HG02763 (cell line): ENCODE data around the gene CUL4A.

Source experiments
- ATAC-seq: cut with Tn5 transposase; IDR thresholded peaks from one replicate; pipeline ENCODE4 v1.9.1; 2021; ENCODE audit warnings: mild to moderate bottlenecking, moderate library complexity; ENCODE audit not compliant: unreplicated experiment

The CUL4A gene

DNA sequence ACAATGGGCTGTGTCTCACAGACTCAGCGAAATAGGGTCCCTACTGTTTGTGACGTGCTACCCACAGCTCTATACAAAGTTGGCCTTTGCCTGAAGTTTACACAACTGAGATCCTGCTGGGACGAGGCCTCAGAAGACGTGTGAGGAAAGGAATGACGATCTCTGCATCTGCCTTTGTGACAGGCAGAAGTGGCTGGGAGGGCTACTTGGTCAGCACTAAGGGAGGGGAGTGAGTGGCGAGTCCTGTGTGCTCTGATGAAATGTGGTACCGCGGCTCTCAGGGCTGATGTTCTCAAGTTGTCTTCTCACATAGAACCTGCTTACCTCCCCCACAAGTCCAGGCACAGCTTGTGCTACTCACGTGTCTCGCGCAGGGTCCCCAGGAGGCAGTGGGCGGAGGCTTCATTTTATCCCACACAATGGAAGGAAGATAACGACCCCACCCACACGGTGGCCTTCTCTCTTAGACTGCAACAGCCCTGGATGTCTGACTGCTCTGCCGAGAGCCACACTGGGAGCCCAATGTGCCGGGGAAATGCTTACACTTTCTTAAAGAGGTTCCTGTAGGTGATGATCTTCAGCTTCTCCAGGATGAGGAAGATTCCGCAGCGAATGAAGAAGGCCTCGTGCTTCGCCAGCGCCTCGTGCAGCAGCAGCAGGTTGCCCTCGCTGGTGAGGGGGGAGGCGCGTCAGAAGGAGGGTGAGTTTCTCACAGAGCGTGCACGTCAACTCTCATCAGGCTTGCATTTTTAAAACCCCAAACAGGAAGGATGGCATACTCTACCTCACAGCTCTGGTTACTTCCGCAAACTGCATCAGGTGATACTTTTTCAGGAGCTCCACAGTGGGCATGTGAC is 29.8 kb upstream of the CUL4A start:
- ATAC-seq: no peak

- ATAC-seq: no peak
These were observed 27.4 kb upstream of the CUL4A start for GRCh38 chr13:113182046-113182445.

GRCh38 chr13:113183450-113184129 is 25.8 kb upstream of the CUL4A start:
- ATAC-seq: no peak

DNA sequence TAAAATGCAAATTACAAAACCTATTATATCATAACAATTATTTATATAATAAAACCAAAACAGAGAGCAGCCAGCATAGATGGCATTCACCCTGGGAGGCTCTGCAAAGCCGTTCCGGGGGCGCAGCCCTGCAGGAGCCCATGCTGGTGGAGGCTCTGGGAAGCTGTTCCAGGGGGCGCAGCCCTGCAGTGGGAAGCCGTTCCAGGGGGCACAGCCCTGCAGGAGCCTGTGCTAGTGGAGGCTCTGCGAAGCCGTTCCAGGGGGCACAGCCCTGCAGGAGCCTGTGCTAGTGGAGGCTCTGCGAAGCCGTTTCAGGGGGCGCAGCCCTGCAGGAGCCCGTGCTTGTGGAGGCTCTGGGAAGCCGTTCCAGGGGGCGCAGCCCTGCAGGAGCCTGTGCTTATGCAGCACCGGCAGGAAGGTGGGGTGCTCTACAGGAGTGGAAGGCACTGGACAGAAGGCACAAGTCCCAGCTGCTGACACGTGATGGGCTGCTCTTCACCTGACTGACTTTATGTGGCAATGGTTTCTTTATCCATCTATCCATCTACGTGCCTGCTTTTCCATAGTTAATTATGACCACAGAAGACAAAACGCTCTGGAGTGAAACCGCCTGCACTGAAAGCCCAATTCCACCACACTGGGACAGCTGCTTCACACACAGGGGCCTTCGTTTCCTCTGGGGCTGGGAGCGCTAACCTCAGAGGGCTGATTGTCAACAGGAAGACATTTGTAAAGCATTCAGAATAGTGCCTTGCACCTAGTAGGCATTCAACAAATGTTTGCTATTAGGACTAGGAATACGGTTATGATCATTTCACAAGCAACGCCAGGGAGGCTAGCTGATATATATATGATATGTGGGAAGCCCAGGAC is 24.6 kb upstream of the CUL4A start:
- ATAC-seq: no peak

DNA sequence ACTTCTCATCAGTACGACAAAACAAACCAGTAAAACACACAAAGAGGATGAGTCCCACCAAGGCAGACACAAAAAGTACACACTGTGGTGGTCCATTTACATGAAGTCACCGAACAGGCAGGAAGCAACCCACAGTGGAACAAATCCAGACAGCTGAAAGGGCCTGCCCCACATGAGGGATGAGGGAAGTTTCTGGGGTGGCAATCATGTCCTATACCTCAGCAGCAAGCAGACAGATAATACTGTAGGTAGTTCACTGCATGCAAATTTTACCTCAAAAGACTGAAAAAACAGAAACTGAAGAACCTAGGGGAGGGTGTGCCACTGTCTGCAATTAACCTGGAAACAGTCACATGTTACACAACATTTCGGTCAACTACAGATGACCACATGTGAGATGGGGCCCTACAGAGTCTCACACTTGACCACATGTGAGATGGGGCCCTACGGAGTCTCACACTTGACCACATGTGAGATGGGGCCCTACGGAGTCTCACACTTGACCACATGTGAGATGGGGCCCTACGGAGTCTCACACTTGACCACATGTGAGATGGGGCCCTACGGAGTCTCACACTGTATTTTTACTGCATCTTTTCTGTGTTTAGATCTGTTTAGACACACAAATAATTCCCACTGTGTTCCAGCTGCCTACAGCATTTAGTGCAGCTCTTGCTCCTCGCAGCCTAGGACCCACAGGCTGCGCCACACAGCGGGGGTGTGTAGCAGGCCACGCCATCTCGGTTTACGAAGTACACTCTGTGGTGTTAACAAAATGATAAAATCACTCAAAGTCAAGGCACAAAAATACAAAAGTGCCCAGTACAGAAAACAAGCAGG is 23.1 kb upstream of the CUL4A start:
- peak; percentile 80 for ATAC-seq

DNA sequence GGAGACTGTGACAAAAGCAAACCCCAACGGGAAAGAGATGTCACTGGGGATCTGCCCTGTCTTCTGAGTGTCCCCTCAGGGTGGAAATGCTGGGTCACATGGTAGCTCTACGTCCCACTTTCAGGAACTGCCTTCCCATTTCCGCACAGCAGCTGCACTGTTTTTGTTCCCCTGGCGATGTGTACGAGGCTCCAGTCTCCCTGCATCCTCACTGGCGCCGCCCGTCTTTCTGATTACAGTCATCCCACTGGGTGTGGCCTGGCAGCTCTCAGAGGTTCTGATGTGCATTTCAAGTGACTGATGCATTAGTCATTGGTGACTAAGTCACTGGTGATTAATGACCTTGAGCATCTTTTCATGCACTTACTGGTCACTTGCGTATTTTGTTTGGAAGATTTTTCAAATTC is 22.1 kb upstream of the CUL4A start:
- ATAC-seq: no peak

GRCh38 chr13:113187883-113188665 is 21.3 kb upstream of the CUL4A start:
- ATAC-seq: no peak

GRCh38 chr13:113190181-113190580 is 19.2 kb upstream of the CUL4A start:
- no peak for ATAC-seq

GRCh38 chr13:113192279-113192678 is 17.1 kb upstream of the CUL4A start:
- ATAC-seq: no peak

DNA sequence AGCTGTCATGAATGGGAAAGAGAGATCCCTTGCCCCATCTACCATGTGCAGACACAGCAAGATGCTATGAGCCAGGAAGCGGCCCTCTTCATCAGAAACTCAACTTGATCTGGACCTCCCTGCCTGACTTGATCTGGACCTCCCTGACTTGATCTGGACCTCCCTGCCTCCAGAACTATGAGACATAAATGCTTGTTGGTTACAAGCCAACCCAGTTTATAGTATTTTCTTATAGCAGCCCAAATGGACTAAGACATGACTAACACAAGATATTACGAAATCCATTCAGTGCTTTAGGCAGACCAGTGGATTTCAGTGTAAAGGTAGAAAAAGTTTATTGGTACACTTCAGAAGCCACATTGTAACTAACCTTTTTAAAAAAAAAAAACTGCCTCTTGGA is 16.5 kb upstream of the CUL4A start:
- ATAC-seq: no peak

- ATAC-seq: no peak
These were observed 14.1 kb upstream of the CUL4A start for GRCh38 chr13:113195360-113195759.

- no peak for ATAC-seq
These were observed 12.3 kb upstream of the CUL4A start for GRCh38 chr13:113196970-113197737.

DNA sequence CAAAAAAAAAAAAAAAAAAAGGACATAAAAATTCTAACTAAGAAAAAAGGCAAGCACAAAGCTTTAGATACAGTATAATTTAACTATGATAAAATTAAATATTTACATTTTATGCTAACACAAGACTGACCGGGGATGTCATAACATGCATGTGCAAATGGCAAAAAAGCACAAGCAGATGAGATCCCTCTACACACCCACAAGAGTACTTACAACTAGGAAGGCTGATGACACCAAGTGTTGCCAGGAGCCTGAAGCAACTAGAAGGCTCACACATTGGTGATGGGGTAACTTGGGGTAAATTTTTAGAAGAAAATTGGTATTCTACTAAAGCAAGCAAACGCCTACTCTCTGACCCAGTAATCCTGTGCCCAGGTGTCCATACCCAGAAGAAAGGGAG is 7.6 kb upstream of the CUL4A start:
- ATAC-seq: no peak

GRCh38 chr13:113202912-113203311 is 6.5 kb upstream of the CUL4A start:
- ATAC-seq: no peak

DNA sequence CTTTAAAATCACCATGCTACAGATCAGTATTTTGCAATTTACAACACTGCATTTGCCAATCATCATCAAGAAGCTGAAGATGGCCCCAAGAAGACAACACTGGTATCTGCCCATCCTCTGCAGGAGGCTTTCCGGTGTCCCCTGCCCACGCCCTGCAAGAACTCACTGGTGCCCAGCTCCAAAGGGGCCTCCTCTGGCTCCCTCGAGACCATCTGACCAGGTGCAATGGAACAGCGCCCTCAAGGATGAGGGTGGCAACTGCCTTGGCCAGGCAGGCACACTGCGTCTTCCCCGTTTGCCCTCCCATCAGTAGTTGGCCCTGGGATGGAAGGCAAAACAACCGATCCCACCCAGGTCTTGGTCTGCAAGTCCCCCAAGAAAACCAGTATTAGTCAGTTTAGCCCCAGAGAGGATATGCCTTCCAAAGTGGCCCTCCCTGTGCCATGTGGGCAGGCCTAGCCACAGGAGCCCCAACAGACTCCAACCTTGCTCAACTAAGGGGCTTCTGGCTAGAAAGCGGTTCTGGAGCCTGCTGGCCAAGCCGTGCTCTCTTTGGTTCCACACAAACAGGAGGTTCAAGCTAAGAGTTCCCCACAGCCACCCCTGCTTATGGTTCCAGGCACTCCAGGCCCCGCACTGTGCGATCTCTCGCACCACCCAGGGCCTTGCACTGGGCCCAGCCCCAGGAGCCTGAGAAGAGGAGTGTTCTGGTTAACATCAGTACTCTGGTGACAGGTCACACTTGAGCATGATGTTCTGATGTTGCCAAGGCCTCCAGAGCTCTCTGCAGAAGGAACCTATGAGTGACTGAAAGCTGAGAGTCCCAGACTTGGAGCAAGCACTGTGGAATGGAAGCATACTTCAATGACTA is 5.7 kb upstream of the CUL4A start:
- no peak for ATAC-seq

DNA sequence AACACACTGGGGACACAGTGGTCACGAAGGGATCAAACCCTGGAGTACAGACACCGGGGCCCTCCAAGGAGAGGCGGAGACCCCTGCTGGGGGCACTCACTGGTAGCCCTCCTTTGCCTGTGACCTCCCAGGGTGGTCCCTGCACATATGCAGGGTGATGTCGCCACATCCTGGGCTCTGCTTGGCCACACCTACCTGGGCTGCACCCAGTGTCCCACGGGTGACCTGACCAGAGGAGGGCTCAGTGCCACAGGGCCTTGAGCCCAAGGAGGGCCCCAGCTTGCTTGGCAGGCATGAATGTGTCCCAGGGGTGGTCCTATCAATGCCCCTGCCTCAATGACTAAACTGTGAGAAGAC is 5.1 kb upstream of the CUL4A start:
- no peak for ATAC-seq

- ATAC-seq: no peak
These were observed 3.9 kb upstream of the CUL4A start for GRCh38 chr13:113205428-113205931.

DNA sequence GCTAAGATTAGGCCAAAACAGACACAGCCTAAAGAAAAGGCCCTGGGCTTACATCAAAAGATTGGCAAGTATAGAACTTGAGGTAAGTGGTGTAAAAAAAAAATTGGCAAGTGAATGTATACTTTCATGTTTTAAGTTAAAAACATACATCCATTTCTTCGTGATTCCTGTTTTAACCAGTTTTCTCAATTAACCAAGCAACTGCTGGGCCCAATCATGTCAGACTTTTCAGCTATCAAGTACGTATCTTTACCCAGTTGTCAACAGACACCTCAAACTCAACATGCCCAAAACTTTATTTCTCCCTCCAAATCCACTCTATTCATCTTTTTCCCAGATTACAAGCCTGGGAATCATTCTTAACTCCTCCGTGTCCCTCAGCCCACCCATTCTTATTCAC is 2.0 kb upstream of the CUL4A start:
- ATAC-seq: no peak
